Endothelial cell of umbilical vein (primary cell): ENCODE data around the gene WASHC2A. TPM values are rescaled to one million over a fixed set of nuclear protein-coding genes. Genes with fewer than 3 reads are reported as not detected.
A peak's percentile ranks its signal among the peaks of the same experiment; 100 is the strongest.
"Not testable (repeated sequence)": the region's sequence is repeated elsewhere in the genome, so short reads cannot be mapped to it uniquely, and the experiment has no call there.

Experiments used
- BruUV-seq: library from RNA; stranded (reverse); fragments of 400-500 nt; replicated peaks from 2 replicates; lab custom pipeline; 2021; lab: Mats Ljungman, UMichigan
- CTCF ChIA-PET: fragments of 300-600, 350-600 bp; sonication (Branson Sonifier 250); formaldehyde crosslinking; loops from one replicate; lab custom pipeline; 2021; ENCODE audit warnings: antibody characterized with exemption, inconsistent platforms; lab: Charles Lee
- POLR2A ChIA-PET: fragments of 300-600, 350-600 bp; sonication (Branson Sonifier 250); formaldehyde crosslinking; loops from one replicate; lab custom pipeline; 2021; ENCODE audit warnings: antibody characterized with exemption, inconsistent platforms; lab: Charles Lee
- DNase-seq: peaks from one replicate; pipeline ENCODE4 v3.0.0-alpha.2; 2011; ENCODE audit warnings: low read depth, low spot score
- FAIRE-seq: peaks from 2 replicates; lab custom pipeline; 2011; peaks lifted over from hg19 to GRCh38; lab: Jason Lieb, UNC
- H2AFZ ChIP-seq: 2 replicates; pipeline ENCODE4 v1.6.0; 2012; ENCODE audit warnings: low read depth, low read length, control low read depth, inconsistent platforms
- H3K27ac ChIP-seq: 2 replicates; pipeline ENCODE4 v1.5.1; 2011; ENCODE audit warnings: low read depth, mild to moderate bottlenecking, control low read depth, low read length, moderate library complexity; ENCODE audit not compliant: insufficient read depth
- H3K27me3 ChIP-seq, 2 experiments: 2 replicates each; pipeline versions ENCODE4 v1.6.0 to v1.6.1; 2011; ENCODE audit warnings: low read length in 2 of 2, mixed read lengths in 1 of 2; ENCODE audit not compliant: control insufficient read depth in 2 of 2, insufficient read depth in 2 of 2
- H3K36me3 ChIP-seq, 2 experiments: 2 replicates in 1 of 2; 3 replicates in 1 of 2; pipeline ENCODE4 v1.5.1; 2011; ENCODE audit warnings: low read length in 2 of 2, mild to moderate bottlenecking in 1 of 2, moderate library complexity in 1 of 2; ENCODE audit not compliant: control insufficient read depth in 2 of 2, insufficient read depth in 2 of 2; ENCODE audit errors: extremely low read depth in 1 of 2
- H3K4me1 ChIP-seq: 3 replicates; pipeline ENCODE4 v1.5.1; 2011; ENCODE audit warnings: mild to moderate bottlenecking, low read length; ENCODE audit not compliant: control insufficient read depth, insufficient read depth; ENCODE audit errors: extremely low read depth
- H3K4me2 ChIP-seq: 2 replicates; pipeline ENCODE4 v1.6.1; 2011; ENCODE audit warnings: low read length, control low read depth, mixed read lengths; ENCODE audit not compliant: insufficient read depth
- H3K4me3 ChIP-seq, 3 experiments: fragments of 200-600 bp in 1 of 3; sonication (generic), shearing (Covaris generic) in 1 of 3; replicated peaks in 1 of 3; 2 replicates each; pipeline ENCODE4 v1.5.1; 2011 to 2016; ENCODE audit warnings: control low read depth in 3 of 3, low read length in 3 of 3, mild to moderate bottlenecking in 2 of 3, inconsistent platforms in 1 of 3, low read depth in 1 of 3, moderate library complexity in 1 of 3; ENCODE audit not compliant: insufficient read depth in 1 of 3
- H3K79me2 ChIP-seq: 2 replicates; pipeline ENCODE4 v1.6.0; 2012; ENCODE audit warnings: low read length, inconsistent platforms; ENCODE audit not compliant: control insufficient read depth, insufficient read depth
- H3K9ac ChIP-seq: replicated peaks from 2 replicates; pipeline ENCODE3; 2011; ENCODE audit warnings: low read length, control low read depth; ENCODE audit not compliant: insufficient read depth; ENCODE audit errors: extremely low read depth
- H3K9me1 ChIP-seq: replicated peaks from 3 replicates; pipeline ENCODE4 v1.6.0; 2011; ENCODE audit warnings: mild to moderate bottlenecking, low read length; ENCODE audit not compliant: control insufficient read depth, insufficient read depth; ENCODE audit errors: extremely low read depth
- H3K9me3 ChIP-seq: replicated peaks from 2 replicates; pipeline ENCODE4 v1.5.1; 2012; ENCODE audit warnings: low read length, inconsistent platforms; ENCODE audit not compliant: control insufficient read depth, insufficient read depth
- H4K20me1 ChIP-seq: replicated peaks from 2 replicates; pipeline ENCODE3; 2011; ENCODE audit warnings: mild to moderate bottlenecking, low read length; ENCODE audit not compliant: control insufficient read depth, insufficient read depth; ENCODE audit errors: extremely low read depth
- FOS ChIP-seq: IDR thresholded peaks from 2 replicates; pipeline ENCODE4 v1.6.1; 2011; ENCODE audit warnings: mild to moderate bottlenecking, low read length, moderate library complexity, borderline replicate concordance; ENCODE audit not compliant: insufficient read depth
- GATA2 ChIP-seq: IDR thresholded peaks from 2 replicates; pipeline ENCODE4 v1.7.0; 2011; ENCODE audit warnings: low read depth, mild to moderate bottlenecking, moderate library complexity, mixed read lengths, low read length; ENCODE audit not compliant: insufficient read length, insufficient read depth
- JUN ChIP-seq: IDR thresholded peaks from 2 replicates; pipeline ENCODE4 v1.6.1; 2011; ENCODE audit warnings: borderline replicate concordance, low read depth; ENCODE audit not compliant: insufficient read length, insufficient read depth
- MYC ChIP-seq: IDR thresholded peaks from one replicate; pipeline ENCODE4 v1.6.1; 2011; ENCODE audit warnings: mild to moderate bottlenecking, low read depth, low read length
- POLR2A ChIP-seq: IDR thresholded peaks from 2 replicates; pipeline ENCODE4 v1.6.1; 2012; ENCODE audit warnings: low read depth, mild to moderate bottlenecking, control low read depth, low read length
- POLR2AphosphoS5 ChIP-seq: IDR thresholded peaks from 2 replicates; pipeline ENCODE4 v1.6.1; 2012; ENCODE audit warnings: low read depth, mild to moderate bottlenecking, control low read depth, low read length, moderate library complexity; ENCODE audit not compliant: insufficient read depth
- dilution Hi-C: fragments of 300-500 bp; cut with MboI; formaldehyde crosslinking; loops from one replicate; pipeline ENCODE4 v1.15.0; 2019; ENCODE audit warnings: low sequenced_read_pairs; ENCODE audit not compliant: extremely low pct_ligation_motif_present
- intact Hi-C: fragments of 100-400 bp; cut with micrococcal nuclease; formaldehyde crosslinking; loops from one replicate; pipeline ENCODE4 v1.10.0; 2022
- polyA plus RNA-seq, 4 experiments: library from polyadenylated mRNA; depleted of rRNA in 3 of 4; stranded (reverse) in 3 of 4; unstranded in 1 of 4; fragments of >200 nt; gene quantifications; 2 replicates each; pipeline versions ENCODE4 v1.2.1 to v1.2.3, GENCODE V29; 2011 to 2012; ENCODE audit warnings: missing spikeins in 1 of 4
- total RNA-seq: library from RNA; stranded (reverse); gene quantifications from 2 replicates; pipeline ENCODE4 v1.2.3, GENCODE V29; 2021
- TF ChIP-seq, protein P1 (sequence below): IDR thresholded peaks from 2 replicates; pipeline ENCODE4 v1.6.1; 2011; ENCODE audit not compliant: insufficient read depth, insufficient read length

The WASHC2A gene
- total and polyA plus RNA-seq, 2 donors (not counting 3 experiments of a cell fraction or from before 2014, with no cell fraction given): 15.1 to 50.1 TPM

DNA sequence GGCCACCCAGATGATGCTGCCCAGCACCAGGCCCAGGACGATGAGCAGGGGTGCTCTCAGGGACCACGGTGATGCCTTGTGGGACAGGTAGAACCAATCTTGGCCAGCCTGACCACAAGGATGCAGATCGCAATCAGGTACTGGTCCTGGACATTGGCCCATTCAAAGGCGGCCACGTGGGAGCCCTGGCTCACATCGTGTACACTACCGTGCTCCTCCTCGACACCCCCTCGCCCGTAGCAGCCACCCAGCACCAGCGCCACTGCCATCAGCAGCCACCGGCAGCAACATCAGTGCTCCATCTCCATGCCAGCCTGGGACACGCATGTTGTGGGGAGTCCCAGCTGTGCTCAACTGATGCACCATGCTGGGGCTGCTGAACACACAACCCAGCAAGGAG is 40.6 kb upstream of the WASHC2A start:
- TF ChIP-seq JUN (no peak), GATA2 (no peak), POLR2A (no peak), MYC (no peak)
- TF ChIP-seq, protein P1, sequence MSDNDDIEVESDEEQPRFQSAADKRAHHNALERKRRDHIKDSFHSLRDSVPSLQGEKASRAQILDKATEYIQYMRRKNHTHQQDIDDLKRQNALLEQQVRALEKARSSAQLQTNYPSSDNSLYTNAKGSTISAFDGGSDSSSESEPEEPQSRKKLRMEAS: no peak
- Histone ChIP-seq H3K4me3 (no peak overlapping the region), H2AFZ (no peak overlapping the region), H3K9ac (no peak overlapping the region), H3K9me3 (no peaks in the 10 kb centered on the region), H3K9me1 (no peaks in the 10 kb centered on the region), H3K79me2 (no peaks in the 10 kb centered on the region), H3K27ac (no peak overlapping the region), H3K27me3 (peaks cover 4 to 6% of the 10 kb centered on the region in 2 experiments), H3K4me1 (no peaks in the 10 kb centered on the region), H3K36me3 (no peaks in the 10 kb centered on the region), H3K4me2 (no peak overlapping the region), H4K20me1 (no peaks in the 10 kb centered on the region)
- ChIA-PET CTCF (interaction anchor here (1.6 kb wide), 1 partner anchor 434 kb away, joined by 5 read pairs; no protein-coding TSS in a partner anchor), POLR2A (no interaction called here)
- no TSS peak for BruUV-seq
- FAIRE-seq: no peak
- dilution Hi-C loops (no loop called here), intact Hi-C loops (no loop called here)
- no peak for DNase-seq

DNA sequence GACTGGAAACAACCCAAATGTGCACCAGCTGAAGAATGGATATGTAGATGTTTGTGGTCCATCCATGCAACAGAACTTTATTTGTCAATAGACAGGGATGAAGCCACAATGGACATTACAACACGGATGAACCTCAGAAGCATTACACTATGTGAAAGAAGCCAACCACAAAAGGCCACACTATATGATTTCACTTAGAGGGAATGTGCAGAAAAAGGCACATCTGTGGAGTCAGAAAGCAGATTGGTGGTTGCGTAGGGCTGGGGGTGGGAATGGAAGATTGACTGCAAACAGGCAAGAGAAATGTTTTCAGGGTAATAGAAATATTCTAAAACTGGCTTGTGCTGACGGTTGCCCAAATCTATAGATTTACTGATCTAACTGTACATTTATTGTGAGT is 34.3 kb upstream of the WASHC2A start:
- no peak overlapping the region for H3K27ac ChIP-seq
- no peaks in the 10 kb centered on the region for H3K9me1 ChIP-seq
- CTCF ChIA-PET: no interaction called here
- no peaks in the 10 kb centered on the region for H3K36me3 ChIP-seq
- H3K79me2 ChIP-seq: no peaks in the 10 kb centered on the region
- H3K9me3 ChIP-seq: no peaks in the 10 kb centered on the region
- no peak overlapping the region for H3K9ac ChIP-seq
- no peak overlapping the region for H2AFZ ChIP-seq
- no peaks in the 10 kb centered on the region for H3K4me1 ChIP-seq
- H3K4me2 ChIP-seq: no peak overlapping the region
- POLR2A ChIA-PET: no interaction called here
- TF ChIP-seq FOS: no peak
- TF ChIP-seq POLR2AphosphoS5: no peak
- TF ChIP-seq, protein P1: no peak
- no peaks in the 10 kb centered on the region for H4K20me1 ChIP-seq
- no peak for DNase-seq
- no TSS peak for BruUV-seq
- H3K4me3 ChIP-seq: no peak overlapping the region
- dilution Hi-C loops: no loop called here
- H3K27me3 ChIP-seq: peaks cover 0 to 1% of the 10 kb centered on the region in 2 experiments
- no peak for FAIRE-seq
- intact Hi-C loops: no loop called here

DNA sequence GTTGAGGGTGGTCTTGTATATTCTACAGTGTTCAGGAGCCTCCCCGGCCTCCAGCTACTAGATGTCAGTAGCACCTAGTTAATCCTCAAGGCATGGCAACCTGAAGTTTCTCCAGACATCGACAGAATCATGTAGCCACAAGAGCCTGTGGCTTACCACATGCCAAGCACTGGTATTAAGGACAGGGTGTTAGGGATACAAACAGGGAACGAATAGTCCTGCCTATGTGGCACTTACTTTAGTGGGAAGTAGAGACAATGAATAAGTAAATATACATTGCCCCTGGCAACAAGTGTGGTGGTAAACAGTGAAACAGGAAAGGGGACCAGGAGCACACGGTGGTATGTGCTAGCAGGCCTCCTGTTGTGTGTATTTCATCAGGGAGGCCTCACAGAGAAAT is 32.4 kb upstream of the WASHC2A start:
- DNase-seq: peak; percentile 3
- H4K20me1 ChIP-seq, dilution Hi-C loops, H3K9me1 ChIP-seq, BruUV-seq, H3K36me3 ChIP-seq, H3K79me2 ChIP-seq, H3K9ac ChIP-seq, CTCF ChIA-PET, H3K27me3 ChIP-seq, H3K4me3 ChIP-seq, H2AFZ ChIP-seq, FAIRE-seq, H3K4me1 ChIP-seq, intact Hi-C loops, H3K27ac ChIP-seq, H3K9me3 ChIP-seq, H3K4me2 ChIP-seq, POLR2A ChIA-PET: not testable (repeated sequence)
